GM19463 (cell line): ENCODE data around the gene RTN4RL1.

Experiments
- ATAC-seq: cut with Tn5 transposase; IDR thresholded peaks from one replicate; pipeline ENCODE4 v1.9.1; 2021; ENCODE audit warnings: mild to moderate bottlenecking, moderate library complexity; ENCODE audit not compliant: unreplicated experiment

The RTN4RL1 gene

DNA sequence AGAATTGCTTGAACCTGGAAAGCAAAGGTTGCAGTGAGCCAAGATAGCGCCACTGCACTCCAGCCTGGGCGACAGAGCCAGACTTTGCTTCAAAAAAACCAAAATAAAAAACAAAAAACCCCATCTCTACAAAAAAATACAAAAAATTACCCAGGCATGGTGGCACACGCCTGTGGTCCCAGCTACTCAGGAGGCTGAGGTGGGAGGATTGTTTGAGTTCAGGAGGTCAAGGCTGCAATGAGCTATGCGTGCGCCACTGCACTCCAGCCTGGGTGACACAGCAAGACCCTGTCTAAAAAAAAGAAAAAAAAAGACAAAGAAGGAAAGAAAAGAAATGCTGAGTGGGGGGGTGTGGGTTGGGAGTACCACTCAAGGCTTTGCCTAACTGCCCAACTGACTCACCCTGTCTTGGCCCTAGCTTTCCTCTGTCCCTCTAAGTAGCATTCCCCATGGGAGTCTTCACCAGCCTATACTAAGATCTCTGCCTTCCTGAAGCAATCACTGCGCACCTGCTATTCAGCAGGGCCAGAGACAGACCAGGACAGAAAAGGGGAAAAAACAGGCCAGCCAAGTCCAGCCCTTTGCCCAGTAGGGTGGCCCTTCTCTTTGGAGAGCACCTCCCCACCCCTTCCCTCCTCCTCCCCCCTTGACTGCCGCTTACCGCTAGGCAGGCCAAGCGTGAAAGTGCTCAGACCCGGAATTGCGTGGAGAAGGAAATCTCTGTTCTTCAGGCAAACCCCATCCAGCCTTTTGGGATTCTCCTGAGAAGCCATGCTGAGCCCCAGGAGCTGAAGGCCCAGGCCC is 45.8 kb downstream of the RTN4RL1 start:
- ATAC-seq, result no peak

DNA sequence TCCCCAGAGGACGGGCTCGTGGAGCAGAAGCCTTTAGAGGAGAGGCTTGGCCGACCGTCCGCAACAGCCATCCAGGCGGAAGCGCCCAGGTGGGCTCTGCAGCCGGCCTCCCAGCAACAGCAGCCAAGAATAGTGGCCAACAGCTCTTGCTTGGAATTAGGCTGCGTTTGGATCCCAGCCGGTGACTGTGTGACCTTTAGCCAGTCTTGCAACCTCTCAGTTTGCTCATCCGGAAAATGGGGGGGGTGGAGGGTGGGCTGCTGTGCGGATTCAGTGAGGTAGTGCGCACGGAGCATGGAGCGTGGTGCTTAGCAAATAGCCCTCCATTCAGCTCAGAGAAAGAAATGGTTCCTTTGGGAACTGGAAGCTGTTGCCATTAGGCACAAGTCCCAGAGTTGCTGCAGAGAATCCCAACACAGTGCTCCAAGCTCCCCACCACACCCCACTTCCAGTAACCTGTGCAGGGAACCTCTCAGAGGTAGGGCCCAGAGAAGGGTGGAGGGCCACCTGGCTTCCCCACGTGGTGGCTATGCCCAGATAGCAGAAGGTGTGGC is 46.7 kb downstream of the RTN4RL1 start:
- no peak for ATAC-seq

DNA sequence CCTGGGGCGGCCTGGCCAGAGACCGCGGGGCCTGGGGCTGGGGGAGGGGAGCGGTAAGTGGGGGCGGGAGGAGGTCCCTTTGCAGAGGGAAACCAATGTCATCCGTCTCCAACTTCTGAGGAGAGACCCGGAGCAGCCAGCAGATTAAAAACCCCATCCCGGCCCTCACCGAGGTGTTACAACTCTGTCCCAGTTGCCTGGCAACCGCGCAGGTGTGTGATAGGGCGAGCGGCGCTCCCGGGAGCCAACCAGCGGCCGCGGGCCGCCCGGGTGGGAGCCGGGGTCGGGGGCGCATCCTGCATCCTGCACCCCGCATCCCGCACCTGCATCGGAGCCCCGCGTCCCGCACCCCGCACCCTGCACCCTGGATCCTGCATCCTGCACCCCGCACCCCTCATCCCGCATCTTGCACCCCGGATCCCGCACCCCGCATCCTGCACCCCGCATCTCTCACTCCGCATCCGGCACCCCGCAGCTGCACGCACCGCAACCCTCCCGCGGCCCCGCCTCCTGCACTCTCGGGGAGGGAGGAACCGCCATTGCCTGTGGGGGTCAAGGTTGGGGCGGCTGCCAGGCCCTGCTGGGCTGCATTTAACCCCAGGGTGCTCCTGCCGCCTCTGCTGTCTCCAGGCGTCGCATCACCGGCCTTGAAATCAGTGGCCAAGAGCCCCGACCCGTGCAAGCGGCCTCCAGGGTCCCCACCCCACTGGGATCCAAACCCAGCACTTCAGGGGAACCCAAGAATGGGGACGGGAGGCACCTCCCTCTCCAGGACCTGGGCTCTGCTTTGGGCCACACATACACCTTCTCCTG is 47.3 kb downstream of the RTN4RL1 start:
- no peak for ATAC-seq

DNA sequence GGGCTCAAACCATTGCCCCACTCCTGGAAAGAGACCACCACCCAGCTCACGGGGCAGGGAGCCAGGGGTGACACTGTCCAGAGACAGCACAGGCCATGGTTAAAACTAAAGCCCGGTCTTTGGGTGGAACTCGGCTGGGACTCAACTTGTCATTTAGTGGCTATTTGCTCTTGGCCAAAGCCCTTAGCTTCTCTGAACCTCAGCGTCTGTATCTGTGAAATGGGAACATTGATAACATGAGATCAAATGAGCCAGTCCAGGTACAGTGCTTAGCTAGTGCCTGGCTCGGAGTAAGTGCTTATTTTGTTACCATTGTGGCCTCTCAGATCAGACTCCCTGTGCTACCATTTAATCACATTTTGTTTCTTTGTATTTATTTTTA is 48.5 kb downstream of the RTN4RL1 start:
- no peak for ATAC-seq

DNA sequence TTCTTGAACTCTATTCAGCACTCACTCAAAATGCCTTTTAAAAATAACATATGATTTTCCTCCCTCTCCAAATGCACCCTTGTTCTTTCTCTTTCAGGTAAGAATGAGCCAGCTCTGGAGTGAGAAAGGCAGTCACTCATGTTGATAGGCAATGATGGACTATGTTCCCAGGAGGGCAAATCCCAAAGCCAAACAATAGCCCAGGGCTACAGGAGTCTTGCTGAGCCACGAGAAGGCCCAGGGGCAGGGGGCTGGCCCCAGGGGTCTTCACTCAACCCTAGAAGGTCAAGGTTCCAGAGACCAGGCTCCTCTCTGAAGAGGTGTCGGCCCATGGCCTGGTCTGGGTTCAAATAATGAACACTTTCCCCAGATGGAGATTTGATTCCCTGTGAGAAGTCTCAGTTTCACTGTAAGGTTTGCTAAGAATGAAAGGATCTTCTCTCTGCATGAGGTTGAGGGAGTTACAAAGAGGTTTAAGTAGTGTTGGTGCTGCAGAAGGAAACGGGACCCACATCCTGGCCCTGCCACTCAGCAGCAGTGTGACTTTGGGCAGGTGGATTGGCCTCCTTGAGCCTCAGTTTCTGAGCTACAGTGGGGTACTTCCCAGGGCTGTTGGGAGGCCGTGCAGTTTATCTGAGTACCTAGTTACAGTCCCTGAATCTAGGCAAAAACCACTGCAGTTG is 49.0 kb downstream of the RTN4RL1 start:
- no peak for ATAC-seq

DNA sequence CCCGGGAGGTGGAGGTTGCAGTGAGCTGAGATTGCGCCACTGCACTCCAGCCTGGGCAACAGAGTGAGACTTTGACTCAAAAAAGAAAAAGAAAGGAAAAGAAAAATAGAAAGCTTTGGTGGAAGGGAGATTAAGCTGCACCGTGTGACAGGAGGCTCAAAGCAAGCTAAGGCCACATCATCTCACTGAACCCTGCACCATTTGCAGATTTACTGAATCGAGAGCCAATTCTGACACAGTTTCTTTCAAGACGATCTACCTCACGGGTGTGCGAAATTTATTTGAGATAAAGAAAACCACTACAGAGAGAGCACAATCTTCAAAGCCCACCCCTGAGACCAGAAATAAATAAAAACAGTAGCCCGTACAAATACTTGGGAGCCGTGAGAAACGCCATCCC is 49.6 kb downstream of the RTN4RL1 start:
- no peak for ATAC-seq

DNA sequence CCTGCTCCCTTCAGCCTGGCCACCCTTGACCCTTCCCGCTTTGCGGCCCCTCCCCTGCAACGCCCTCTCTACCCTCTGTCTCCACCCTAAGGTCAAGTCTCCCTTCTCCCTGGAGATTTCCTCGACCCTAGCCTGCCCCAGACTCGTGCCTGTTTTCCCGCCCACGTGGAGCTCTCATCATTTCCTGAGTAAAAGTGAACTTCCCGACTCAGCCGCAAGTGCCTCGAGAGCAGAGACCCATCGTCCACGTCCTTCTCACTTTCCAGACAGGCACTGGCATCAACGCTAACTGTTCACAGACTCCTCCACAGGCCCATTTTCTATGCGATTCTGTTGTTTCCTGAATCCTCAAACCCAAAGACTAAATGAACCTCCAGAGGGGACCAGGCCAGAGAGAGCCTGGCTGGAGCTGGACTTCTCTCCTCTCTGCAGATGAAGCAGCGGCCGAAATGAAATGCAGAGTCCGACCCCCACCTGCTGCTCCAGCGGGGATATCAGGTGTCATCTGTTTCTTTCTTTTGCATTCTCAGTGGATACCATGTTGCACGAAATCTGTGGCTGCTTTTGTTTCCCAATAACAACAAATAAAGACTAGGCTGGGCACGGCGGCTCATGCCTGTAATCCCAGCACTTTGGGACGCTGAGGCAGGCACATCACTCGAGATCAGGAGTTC is 52.5 kb downstream of the RTN4RL1 start:
- no peak for ATAC-seq

DNA sequence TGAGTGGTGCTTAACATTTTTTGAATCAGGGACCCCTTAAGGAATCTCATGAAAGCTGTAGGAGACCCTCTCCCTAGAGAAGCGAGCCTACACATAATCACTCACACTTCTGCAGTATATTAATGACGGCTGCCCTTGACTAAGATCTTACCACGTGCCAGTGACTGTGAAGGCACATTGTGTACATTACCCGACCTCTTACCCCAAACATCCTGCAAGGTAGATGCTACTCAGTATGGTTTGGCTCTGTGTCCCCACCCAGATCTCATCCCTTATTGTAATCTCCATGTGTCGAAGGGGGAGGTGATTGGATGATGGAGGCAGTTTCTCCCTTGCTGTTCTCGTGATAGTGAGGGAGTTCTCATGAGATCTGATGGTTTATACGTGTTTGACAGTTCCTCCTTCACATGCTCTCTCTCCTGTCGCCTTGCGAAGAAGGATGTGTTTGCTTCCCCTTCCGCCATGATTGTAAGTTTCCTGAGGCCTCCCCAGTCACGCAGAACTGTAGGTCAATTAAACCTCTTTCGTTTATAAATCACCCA is 54.2 kb downstream of the RTN4RL1 start:
- no peak for ATAC-seq

DNA sequence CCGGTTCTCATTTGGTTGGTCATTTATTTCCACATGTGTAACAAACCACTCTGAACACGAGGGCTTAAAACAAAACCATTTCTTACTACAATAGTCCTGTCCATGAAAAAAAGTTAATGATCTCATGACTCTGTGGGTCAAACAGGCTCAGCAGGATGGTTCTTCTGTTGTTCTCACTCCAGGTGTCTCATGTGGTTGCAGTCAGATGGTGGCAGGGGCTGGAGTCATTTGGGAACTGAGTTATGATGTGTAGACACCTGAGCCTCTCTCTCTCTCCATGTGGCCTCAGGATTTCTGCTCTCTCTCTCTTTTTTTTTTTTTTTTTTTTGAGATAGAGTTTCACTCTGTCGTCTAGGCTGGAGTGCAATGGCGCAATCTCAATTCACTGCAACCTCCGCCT is 55.4 kb downstream of the RTN4RL1 start:
- ATAC-seq, result no peak

DNA sequence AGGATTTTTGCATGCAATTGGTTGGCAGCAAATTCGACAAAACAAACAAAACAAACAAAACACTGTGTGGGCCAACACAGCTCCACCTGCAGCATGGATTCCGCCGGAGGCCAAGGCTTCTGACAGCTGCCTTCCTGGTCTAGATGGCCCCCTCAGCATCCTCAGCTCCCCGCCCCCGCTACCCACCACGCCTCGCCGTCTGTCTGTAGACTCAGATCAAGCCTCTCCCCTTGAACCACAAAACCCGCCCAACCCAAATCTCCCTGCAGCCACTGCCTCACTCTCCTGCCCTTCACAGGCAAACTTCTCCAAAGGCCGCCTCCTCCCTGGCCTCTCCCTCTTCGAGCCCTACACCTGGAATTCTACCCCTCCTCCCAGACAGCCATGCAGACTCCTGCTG is 57.9 kb downstream of the RTN4RL1 start:
- no peak for ATAC-seq

DNA sequence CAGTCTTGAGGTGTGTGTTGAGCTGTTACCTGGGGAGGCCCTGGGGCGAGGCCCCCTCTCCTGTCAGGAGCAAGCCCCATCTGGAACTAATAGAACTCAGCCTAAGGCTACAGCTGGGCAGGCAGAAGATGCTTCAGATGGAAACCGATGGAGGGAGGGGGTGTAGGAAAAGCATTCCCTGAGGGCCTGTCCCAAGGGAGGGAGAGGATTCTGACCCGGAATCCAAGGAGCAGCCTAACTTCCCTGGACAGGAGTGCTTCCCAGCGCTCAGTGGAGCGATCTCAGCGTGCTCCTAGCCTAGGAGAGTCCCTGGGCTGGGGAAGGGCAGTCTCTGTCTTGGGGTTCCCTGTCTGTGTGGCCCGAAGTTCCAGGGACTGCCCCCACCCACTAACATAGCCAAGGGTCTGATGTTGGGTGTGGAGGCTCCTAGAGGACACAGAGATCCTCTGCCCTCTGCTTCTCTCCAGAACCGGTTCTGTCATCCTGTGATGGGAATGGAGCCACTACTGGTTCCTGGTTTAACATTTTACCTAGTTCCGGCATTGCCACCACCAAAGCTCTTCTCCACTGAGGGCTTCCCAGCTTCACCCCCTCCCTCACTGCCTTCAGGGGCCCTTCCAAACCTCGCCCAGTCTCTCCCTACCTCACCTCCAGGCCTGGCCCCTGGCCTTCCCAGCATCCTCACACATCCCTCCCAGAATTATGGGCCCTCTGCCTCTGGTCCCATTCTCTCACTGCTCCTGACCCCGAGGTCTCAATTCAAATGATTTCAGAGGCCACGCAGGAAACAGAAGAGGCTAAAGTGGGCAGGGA is 58.7 kb downstream of the RTN4RL1 start:
- ATAC-seq, result no peak

DNA sequence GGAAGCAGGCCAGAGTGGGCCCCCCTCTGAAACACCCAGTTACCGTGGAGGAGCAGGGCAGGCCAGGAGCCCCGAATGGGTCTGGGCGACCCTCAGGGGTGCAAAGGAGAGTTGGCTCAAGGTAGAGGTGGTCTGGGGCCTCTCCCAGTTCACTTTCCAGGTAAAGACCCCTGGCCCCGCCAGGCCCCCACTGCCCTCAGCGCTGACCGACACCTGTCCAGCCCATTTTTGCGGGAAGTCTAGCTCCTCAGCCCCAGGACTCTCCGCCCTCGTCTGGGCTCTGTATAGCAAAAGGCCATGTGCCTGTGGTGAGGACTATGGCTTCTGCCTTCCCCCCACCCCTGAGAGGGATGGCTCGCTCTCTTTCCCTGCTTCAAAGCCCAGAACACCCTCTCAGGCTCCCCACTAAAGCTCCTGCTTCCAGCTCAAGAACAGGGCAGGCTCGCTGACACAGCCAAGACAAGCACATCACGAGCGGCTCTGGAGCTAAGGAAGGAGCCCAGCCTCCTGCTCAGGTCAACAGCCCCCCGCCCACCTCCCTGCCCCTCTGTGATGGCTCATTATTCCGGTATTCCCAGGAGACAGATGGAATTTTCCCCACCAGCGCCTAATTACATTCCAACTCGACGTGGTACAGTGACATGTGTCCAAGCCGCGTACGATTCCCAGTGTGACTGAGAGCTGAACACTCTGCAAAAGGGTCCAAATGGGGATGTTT is 59.4 kb downstream of the RTN4RL1 start:
- no peak for ATAC-seq

DNA sequence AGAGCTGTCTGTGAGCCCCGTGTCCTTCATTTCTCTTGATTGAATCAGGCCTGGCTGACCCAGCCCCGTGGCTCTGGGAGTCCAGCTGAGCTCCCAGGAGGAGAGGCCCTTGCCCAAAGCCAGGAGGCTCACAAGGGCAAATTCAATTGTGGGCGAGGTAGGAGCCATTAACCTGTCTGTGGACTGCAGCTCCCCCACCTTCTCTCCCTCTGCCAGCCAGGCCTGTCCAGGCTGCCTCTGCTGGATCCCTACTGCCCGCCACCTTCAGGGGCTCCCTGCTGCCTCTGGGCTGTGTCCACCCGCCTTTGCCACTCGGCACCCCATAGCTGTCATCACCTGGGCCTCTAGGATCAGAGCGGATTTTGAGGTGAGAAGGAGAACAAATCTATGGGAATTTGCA is 61.9 kb downstream of the RTN4RL1 start:
- no peak for ATAC-seq

DNA sequence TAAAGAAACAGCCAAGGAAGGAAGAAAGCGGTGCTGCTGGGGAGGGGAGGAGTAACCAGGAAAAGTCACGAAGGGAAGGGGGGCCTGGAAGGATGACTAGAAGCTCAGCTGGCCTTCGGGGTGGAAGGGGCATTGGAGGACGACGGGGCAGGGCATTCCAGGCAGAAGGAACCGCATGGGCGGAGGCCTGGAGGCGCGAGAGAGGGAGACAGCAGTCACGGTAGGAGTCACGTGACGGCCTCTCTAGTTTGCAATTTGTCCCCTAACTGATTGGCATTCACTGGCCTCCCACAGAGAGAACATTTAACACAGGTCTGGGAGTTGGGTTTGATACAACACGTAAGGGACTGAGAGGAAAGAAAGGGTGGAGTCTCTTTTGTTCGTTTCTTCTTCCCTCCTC is 63.9 kb downstream of the RTN4RL1 start:
- ATAC-seq, result no peak

DNA sequence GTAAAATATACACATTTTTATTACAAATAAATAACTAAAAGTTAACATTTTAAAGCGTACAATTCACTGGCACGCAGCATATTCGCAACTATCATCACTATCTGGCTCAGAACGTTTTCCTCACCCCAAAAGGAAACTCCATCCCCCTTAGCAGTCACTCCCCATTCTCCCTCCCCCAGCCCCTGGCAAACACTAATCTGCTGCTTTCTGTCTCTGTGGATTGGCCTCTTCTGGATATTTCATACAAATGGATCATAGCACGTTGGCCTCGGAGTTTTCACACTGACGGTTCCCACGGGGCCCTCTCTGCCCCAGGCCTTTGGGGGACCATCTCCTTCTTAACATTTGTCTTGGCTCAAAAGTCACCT is 64.6 kb downstream of the RTN4RL1 start:
- ATAC-seq, result no peak

DNA sequence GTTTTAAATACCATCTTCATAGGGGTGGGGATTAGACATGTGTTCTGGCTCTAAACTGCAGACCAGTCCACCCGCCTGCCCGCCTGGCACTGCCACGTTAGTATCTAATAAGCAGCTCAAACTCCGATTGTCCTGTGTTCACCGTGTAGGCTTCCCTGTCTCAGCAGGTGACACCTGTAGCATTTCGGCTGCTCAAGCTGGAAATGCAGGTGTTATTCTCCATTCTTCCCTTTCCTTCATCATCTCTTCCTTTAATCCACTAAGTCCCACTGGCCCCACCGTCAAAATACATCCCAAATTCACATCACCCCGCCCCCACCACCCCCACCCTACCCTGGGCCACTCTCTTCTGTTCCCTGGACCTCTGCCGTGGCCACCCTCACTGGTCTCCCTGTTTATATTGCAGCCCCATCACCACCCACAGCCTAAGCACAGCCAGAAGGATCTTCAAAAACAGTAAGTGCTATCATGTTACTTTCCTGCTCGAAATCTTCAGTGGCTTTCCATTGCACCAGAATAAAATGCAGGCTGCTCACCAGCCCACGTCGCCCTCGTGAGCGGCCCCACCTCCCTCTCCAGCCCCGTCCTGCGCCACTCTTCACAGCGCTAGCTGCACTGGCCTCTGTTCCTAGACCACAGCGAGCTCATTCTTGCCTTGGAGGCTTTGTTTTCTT is 65.1 kb downstream of the RTN4RL1 start:
- ATAC-seq, result no peak

DNA sequence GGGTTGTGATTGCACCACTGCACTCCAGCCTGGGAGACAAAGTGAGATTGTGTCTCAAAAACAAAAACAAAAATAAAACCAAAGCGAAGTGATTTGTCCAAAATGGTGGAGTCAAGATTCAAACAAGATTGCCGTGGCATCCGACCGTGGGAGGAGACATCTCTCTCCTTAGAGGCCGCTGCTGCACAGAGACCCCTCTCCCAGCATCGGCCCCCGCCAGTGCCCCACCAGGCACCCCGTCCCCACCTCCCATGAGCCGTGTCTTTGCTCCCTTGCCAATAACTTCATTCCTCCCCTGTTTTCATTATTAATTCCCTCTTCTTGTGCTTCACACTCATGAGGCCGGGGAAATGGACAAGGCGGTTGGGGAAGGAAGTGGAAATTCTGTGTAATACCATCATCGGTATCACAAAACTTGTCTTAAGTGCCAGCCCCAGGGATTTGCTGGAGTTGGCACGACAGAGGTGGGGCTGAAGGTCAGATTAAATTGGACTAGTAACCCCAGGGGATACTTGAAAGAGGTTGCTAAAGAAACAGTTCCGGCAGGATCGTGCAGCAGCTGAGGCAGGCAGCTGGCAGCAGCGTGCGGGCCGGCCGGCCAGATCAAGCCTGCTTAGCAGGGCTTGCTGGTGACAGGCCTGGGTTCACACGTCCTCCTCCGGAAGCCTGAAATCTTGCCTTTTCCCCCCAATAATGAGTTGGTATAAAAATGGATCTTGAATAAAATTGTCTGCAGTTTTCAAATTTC is 66.8 kb downstream of the RTN4RL1 start:
- no peak for ATAC-seq

DNA sequence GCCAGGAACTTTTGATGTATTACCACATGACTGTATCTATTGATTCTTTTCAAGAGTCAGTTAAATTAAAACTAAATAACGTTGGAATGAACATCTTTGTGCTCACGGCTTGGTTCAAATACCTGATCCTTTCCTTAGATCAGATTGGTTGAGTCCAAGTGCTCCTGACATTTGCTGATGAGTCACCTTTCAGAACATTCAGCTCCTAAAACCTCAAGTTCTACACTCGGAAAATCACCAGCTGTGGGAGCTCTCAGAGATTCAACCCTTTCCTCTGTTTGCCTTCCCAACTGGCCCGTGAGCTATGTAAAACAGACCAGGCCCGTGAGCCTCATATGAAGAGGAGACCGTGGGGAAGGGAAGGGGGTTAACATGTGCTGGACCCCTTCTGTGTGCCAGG is 68.1 kb downstream of the RTN4RL1 start:
- no peak for ATAC-seq
